ENCODE measurements around the gene KCNMB4.

DNA sequence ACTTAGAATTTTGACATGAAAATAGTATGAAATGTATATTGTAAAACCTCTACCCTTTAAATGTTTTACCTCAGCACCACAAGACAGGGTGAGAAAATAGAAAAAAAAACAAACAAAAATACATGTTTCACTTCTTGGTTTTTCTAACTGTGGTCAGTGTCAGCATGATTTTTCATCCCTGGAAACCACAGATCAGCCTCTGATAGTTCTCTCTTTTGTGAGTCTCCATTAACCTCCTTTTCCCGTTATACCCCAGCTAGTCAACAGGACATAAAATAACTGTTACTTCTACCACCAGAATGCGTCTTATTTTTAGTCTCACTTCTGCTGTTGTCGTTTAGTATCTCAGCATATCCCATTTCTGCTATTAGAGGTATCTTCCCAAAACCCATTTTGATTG, 48.3 kb upstream of the KCNMB4 start:
- no peak for TF ChIP-seq CTCF (conservative IDR thresholded peaks at IDR 0.05)
- no peak for TF ChIP-seq ZFX (IDR thresholded peaks at IDR 0.05)
